Nephron progenitor cell (in vitro differentiated cells): Measurements from ENCODE around the gene C10orf53.

Source experiments
- DNase-seq: peaks from one replicate; pipeline ENCODE4 v3.0.0; 2021
- H3K27ac Mint-ChIP-seq: 2 replicates; pipeline ENCODE4 v1.8.0; 2021; ENCODE audit warnings: mild to moderate bottlenecking, moderate library complexity, mixed read lengths
- H3K27me3 Mint-ChIP-seq: 2 replicates; pipeline ENCODE4 v1.8.0; 2021; ENCODE audit warnings: mild to moderate bottlenecking, low read depth, mixed read lengths; ENCODE audit not compliant: poor library complexity
- H3K36me3 Mint-ChIP-seq: 2 replicates; pipeline ENCODE4 v1.8.0; 2021; ENCODE audit warnings: low read depth, mixed read lengths
- H3K4me1 Mint-ChIP-seq: 2 replicates; pipeline ENCODE4 v1.8.0; 2021; ENCODE audit warnings: mixed read lengths
- H3K4me3 Mint-ChIP-seq: 2 replicates; pipeline ENCODE4 v1.8.0; 2021; ENCODE audit warnings: mild to moderate bottlenecking, moderate library complexity, mixed read lengths
- H3K9me3 Mint-ChIP-seq: 2 replicates; pipeline ENCODE4 v1.8.0; 2021; ENCODE audit warnings: mild to moderate bottlenecking, moderate library complexity, mixed read lengths
- CTCF ChIP-seq: fragments of 200-600 bp; sonication (generic); IDR thresholded peaks from 2 replicates; pipeline ENCODE4 v1.5.0; 2021; ENCODE audit warnings: antibody characterized with exemption

The C10orf53 gene

GRCh38 chr10:49694466-49694865 is 15.0 kb downstream of the C10orf53 start:
- DNase-seq, result no peak
- peaks cover 19% of the 10 kb centered on the region for H3K4me1 Mint-ChIP-seq
- H3K27ac Mint-ChIP-seq, result no peak overlapping the region
- peaks cover 86% of the 10 kb centered on the region for H3K27me3 Mint-ChIP-seq
- no peaks in the 10 kb centered on the region for H3K36me3 Mint-ChIP-seq
- H3K9me3 Mint-ChIP-seq, result peaks cover 13% of the 10 kb centered on the region
- no peak overlapping the region for H3K4me3 Mint-ChIP-seq
- TF ChIP-seq CTCF, result no peak

GRCh38 chr10:49696311-49696710 is 16.9 kb downstream of the C10orf53 start:
- H3K9me3 Mint-ChIP-seq, result peaks cover 13% of the 10 kb centered on the region
- H3K4me1 Mint-ChIP-seq, result peaks cover 9% of the 10 kb centered on the region
- peaks cover 80% of the 10 kb centered on the region for H3K27me3 Mint-ChIP-seq
- no peak for DNase-seq
- no peak overlapping the region for H3K4me3 Mint-ChIP-seq
- no peak for TF ChIP-seq CTCF
- H3K36me3 Mint-ChIP-seq, result no peaks in the 10 kb centered on the region
- H3K27ac Mint-ChIP-seq, result no peak overlapping the region

GRCh38 chr10:49698679-49699078 is 19.2 kb downstream of the C10orf53 start:
- DNase-seq, result no peak
- H3K4me3 Mint-ChIP-seq, result no peak overlapping the region
- H3K4me1 Mint-ChIP-seq, result peaks cover 15% of the 10 kb centered on the region
- no peaks in the 10 kb centered on the region for H3K36me3 Mint-ChIP-seq
- H3K27me3 Mint-ChIP-seq, result peaks cover 69% of the 10 kb centered on the region
- peaks cover 2% of the 10 kb centered on the region for H3K9me3 Mint-ChIP-seq
- no peak overlapping the region for H3K27ac Mint-ChIP-seq
- TF ChIP-seq CTCF, result no peak

- DNase-seq, result no peak
- Mint-ChIP-seq H3K27ac (no peak overlapping the region), H3K36me3 (no peaks in the 10 kb centered on the region), H3K9me3 (peaks cover 10% of the 10 kb centered on the region), H3K27me3 (peaks cover 59% of the 10 kb centered on the region), H3K4me1 (peaks cover 15% of the 10 kb centered on the region), H3K4me3 (no peak overlapping the region)
- TF ChIP-seq CTCF, result no peak
Measured at GRCh38 chr10:49700211-49700610, 20.8 kb downstream of the C10orf53 start.

GRCh38 chr10:49700997-49701396 is 21.5 kb downstream of the C10orf53 start:
- H3K27me3 Mint-ChIP-seq, result peaks cover 51% of the 10 kb centered on the region
- no peak overlapping the region for H3K4me3 Mint-ChIP-seq
- H3K4me1 Mint-ChIP-seq, result peaks cover 15% of the 10 kb centered on the region
- peak; percentile 17 for DNase-seq
- peaks cover 16% of the 10 kb centered on the region for H3K9me3 Mint-ChIP-seq
- no peak overlapping the region for H3K27ac Mint-ChIP-seq
- H3K36me3 Mint-ChIP-seq, result no peaks in the 10 kb centered on the region
- TF ChIP-seq CTCF, result no peak

- Mint-ChIP-seq H3K27me3 (peaks cover 32% of the 10 kb centered on the region), H3K36me3 (no peaks in the 10 kb centered on the region), H3K9me3 (peaks cover 16% of the 10 kb centered on the region), H3K4me1 (no peaks in the 10 kb centered on the region), H3K4me3 (no peak overlapping the region), H3K27ac (no peak overlapping the region)
- TF ChIP-seq CTCF, result no peak
- no peak for DNase-seq
Measured at GRCh38 chr10:49707585-49707984, 28.1 kb downstream of the C10orf53 start.
